Chondrocyte (in vitro differentiated cells): Measurements from ENCODE around the gene CDHR4. TPM values are rescaled to one million over a fixed set of nuclear protein-coding genes. Genes with fewer than 3 reads are reported as not detected.
"Not testable (repeated sequence)": the region's sequence is repeated elsewhere in the genome, so short reads cannot be mapped to it uniquely, and the experiment has no call there.

ENCODE experiments used
- DNase-seq: peaks from one replicate; pipeline ENCODE4 v3.0.0; 2021; ENCODE audit warnings: mixed read lengths, low spot score
- H3K27ac Mint-ChIP-seq: one replicate; pipeline ENCODE4 v1.8.0; 2021; ENCODE audit warnings: mild to moderate bottlenecking, moderate library complexity, mixed read lengths; ENCODE audit not compliant: unreplicated experiment
- H3K27me3 Mint-ChIP-seq: 2 replicates; pipeline ENCODE4 v1.8.0; 2021; ENCODE audit warnings: low read depth, mixed read lengths
- H3K36me3 Mint-ChIP-seq: 2 replicates; pipeline ENCODE4 v1.8.0; 2021; ENCODE audit warnings: low read depth, mixed read lengths
- H3K4me1 Mint-ChIP-seq: 2 replicates; pipeline ENCODE4 v1.8.0; 2021; ENCODE audit warnings: low read depth, mild to moderate bottlenecking, mixed read lengths
- H3K4me3 Mint-ChIP-seq: one replicate; pipeline ENCODE4 v1.8.0; 2021; ENCODE audit warnings: mild to moderate bottlenecking, moderate library complexity, mixed read lengths; ENCODE audit not compliant: unreplicated experiment
- H3K9me3 Mint-ChIP-seq: 2 replicates; pipeline ENCODE4 v1.8.0; 2021; ENCODE audit warnings: low read depth, mixed read lengths
- total RNA-seq: library from RNA; stranded (reverse); gene quantifications from 3 replicates; pipeline ENCODE4 v1.2.1, GENCODE V29; 2021
- TF ChIP-seq, protein P1 (sequence below): fragments of 200-600 bp; sonication (generic); IDR thresholded peaks from 2 replicates; pipeline ENCODE4 v1.5.0; 2021; ENCODE audit warnings: antibody characterized with exemption, mild to moderate bottlenecking, moderate library complexity

Gene CDHR4
- total RNA-seq, 1 donor from 2014 or later = not detected

DNA sequence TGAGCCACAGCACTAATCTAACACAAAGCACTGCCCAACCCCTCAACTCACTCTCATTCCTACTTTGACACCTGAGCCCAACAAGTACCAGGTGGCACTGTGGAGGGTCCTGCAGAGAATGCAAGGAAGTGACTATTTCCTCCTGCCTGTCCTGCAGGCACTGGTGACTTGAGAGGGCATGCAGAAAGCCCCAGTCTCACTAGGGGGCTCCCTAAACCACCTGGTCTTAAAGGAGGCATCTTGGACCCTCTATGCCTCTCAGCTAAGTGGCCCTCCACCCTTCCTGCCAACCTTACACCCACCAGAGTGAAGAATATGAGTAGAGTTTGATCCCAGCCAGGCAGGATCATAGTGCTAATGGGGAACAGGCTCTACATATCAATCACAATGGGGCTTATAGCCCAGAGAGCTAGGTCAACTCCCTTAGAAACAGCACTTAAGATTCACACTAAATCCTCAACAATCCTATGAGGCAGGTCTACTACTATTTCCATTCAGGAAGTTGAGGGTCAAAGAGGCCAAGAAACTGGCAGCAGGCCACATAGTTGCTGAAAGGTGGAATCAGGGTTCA, 41.5 kb upstream of the CDHR4 start:
- TF ChIP-seq, protein P1, sequence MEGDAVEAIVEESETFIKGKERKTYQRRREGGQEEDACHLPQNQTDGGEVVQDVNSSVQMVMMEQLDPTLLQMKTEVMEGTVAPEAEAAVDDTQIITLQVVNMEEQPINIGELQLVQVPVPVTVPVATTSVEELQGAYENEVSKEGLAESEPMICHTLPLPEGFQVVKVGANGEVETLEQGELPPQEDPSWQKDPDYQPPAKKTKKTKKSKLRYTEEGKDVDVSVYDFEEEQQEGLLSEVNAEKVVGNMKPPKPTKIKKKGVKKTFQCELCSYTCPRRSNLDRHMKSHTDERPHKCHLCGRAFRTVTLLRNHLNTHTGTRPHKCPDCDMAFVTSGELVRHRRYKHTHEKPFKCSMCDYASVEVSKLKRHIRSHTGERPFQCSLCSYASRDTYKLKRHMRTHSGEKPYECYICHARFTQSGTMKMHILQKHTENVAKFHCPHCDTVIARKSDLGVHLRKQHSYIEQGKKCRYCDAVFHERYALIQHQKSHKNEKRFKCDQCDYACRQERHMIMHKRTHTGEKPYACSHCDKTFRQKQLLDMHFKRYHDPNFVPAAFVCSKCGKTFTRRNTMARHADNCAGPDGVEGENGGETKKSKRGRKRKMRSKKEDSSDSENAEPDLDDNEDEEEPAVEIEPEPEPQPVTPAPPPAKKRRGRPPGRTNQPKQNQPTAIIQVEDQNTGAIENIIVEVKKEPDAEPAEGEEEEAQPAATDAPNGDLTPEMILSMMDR = peak; percentile 66
- Mint-ChIP-seq H3K9me3 (no peaks in the 10 kb centered on the region), H3K36me3 (no peaks in the 10 kb centered on the region), H3K4me3 (no peak overlapping the region), H3K27ac (no peak overlapping the region), H3K27me3 (no peaks in the 10 kb centered on the region), H3K4me1 (peaks cover 13% of the 10 kb centered on the region)
- DNase-seq = no peak

DNA sequence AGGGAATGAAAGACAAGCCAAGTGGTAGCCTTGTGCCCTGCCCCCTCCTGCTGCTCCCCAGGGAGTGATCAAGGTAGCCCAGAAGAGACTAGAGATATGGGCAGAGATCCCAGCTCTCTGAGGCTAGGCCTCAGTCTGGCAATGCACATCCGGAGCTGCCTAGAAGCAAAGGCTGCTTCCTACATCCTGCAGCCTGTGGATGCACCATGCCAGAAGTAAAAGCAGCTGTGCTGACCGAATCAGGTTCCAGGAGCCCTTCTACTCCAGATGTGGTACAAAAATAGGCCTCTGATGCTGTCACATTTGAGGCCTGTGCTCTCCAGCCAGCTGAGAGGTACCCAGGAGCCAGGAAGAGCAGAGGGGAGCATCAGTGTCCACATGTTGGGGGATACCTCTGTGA, 40.7 kb upstream of the CDHR4 start:
- H3K36me3 Mint-ChIP-seq = no peaks in the 10 kb centered on the region
- DNase-seq = no peak
- no peak overlapping the region for H3K27ac Mint-ChIP-seq
- no peaks in the 10 kb centered on the region for H3K9me3 Mint-ChIP-seq
- H3K4me1 Mint-ChIP-seq = peaks cover 13% of the 10 kb centered on the region
- no peaks in the 10 kb centered on the region for H3K27me3 Mint-ChIP-seq
- TF ChIP-seq, protein P1 = no peak
- no peak overlapping the region for H3K4me3 Mint-ChIP-seq

DNA sequence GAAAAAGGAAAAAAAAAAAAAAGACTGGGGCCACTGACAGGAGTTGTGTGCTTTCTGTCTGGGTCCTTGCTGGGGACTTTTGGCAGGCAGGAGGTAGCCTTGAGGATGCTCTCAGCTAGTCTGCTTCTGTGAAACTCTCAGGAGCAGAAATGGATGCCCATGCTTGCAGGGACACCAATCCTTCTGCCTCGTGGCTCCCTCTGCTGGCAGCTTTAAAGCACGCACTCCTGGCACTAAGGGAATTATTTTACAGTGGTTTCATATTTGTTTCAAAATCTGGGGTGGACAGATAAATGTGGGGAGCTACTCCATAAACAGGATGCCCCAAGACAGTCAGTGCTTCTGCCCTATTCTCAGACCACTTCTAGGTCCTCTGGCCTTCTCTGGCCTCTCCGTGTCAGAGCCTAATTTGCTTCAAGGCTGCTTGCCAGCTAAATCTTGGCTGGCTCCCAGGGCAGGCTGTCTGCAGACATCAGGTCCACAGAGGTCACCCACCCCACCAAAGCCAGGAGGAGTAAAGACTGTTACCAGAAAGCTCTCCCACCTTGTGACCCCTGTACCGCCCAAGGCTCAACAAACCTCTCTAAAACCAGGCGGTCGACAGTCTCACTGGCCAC, 39.6 kb upstream of the CDHR4 start:
- DNase-seq = no peak
- TF ChIP-seq, protein P1 = peak; percentile 94
- Mint-ChIP-seq H3K4me1 (peaks cover 13% of the 10 kb centered on the region), H3K36me3 (no peaks in the 10 kb centered on the region), H3K4me3 (no peak overlapping the region), H3K9me3 (no peaks in the 10 kb centered on the region), H3K27ac (peak overlapping the region; percentile 42), H3K27me3 (no peaks in the 10 kb centered on the region)

DNA sequence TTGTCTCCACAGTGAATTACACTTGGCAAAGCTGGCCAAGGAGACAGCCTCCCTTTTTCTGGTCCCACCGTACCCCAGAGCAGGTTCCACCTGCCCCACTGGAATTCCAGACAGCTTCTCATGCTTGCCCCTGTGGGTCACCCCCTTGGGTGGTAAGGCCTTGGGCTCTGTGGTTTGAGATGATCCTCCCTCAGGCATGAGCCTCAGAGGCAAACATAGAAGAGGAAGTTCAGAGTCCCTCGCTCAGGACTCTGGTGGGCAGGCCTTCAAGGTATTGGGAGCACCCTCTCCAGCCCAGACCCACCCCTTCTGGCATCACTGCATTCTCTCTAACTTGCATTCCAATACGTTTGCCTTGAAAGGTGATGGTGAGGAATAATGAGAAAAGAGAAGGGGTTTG, 31.7 kb upstream of the CDHR4 start:
- no peaks in the 10 kb centered on the region for H3K27me3 Mint-ChIP-seq
- no peak for DNase-seq
- H3K4me1 Mint-ChIP-seq = no peaks in the 10 kb centered on the region
- H3K36me3 Mint-ChIP-seq = peaks cover 1% of the 10 kb centered on the region
- no peaks in the 10 kb centered on the region for H3K9me3 Mint-ChIP-seq
- no peak overlapping the region for H3K27ac Mint-ChIP-seq
- no peak overlapping the region for H3K4me3 Mint-ChIP-seq
- TF ChIP-seq, protein P1 = no peak

DNA sequence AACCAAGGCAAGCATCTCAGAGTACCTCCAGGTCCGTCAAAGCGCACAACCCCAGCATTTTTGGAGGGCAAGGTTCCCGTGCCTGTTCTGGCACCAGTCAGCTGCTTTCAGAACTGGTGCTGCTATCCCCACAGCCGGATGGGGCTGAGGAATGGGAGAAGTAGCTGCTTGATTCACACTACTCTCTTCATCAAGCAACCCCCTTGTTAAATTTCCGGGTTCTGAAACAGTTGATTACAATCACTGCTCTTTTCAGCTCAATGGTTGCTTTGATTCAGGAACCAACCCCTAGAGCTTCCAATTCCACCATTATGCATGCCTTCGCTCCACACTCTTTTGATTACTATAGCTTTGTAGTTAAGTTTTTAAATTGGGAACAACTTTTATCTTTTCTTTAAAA, 26.3 kb upstream of the CDHR4 start:
- no peak for DNase-seq
- H3K9me3 Mint-ChIP-seq = no peaks in the 10 kb centered on the region
- H3K27me3 Mint-ChIP-seq = no peaks in the 10 kb centered on the region
- no peaks in the 10 kb centered on the region for H3K4me1 Mint-ChIP-seq
- TF ChIP-seq, protein P1 = no peak
- no peak overlapping the region for H3K27ac Mint-ChIP-seq
- no peak overlapping the region for H3K4me3 Mint-ChIP-seq
- H3K36me3 Mint-ChIP-seq = peaks cover 1% of the 10 kb centered on the region

DNA sequence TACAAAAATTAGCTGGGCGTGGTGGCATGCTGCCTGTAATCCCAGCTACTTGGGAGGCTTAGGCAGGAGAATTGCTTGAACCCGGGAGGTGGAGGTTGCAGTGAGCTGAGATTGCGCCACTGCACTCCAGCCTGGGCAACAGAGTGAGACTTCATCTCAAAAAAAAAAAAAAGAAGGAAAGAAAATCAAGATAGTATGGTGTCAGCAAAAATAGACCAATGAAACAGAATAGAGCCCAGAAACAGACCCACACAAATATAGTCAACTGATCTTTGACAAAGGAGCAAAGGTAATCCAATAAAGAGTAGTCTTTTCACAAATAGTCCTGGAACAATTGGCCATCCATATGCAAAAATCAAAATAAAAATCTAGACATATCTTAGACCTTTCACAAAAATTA, 23.5 kb upstream of the CDHR4 start:
- H3K27me3 Mint-ChIP-seq, H3K27ac Mint-ChIP-seq, DNase-seq: not testable (repeated sequence)

More for the DNA sequence above, 23.5 kb upstream of the CDHR4 start:
- H3K9me3 Mint-ChIP-seq, H3K4me1 Mint-ChIP-seq, H3K4me3 Mint-ChIP-seq, H3K36me3 Mint-ChIP-seq: not testable (repeated sequence)
